Measurements from ENCODE around the gene HNRNPA2B1. TPM values are rescaled to one million over a fixed set of nuclear protein-coding genes. Genes with fewer than 3 reads are reported as not detected.

The HNRNPA2B1 gene
- total and polyA plus RNA-seq, 7 donors, result 323 to 688 (median 482) TPM

DNA sequence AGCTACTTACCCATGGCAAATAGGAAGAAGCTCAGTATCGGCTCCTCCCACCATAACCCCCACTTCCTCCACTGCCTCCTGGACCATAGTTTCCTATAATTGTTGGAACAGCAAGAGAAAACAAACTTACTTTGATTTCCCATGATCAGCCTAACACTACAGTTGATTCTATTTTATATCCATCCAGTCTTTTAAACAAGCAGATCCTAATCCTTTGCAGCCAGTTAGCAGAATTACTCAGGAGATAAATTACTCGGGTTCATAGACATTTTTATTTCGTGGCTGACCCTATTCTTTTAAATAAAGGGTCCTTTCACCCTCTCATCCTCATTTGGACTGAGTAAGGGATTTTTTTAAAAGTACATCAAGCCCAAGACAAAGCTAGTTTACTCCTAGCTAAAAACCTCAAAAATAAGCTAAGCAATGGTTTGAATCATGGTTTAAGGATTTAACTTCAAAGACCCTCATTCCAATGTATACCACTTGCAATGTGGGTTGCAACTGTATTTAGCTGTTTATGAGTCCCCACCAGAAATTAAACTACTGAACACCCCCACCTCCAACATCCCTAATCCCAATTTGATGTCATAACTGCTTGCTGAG, 8.0 kb downstream of the HNRNPA2B1 start:
- Histone ChIP-seq H3K4me3 (no peak overlapping the region), H3K9me3 (no peaks in the 10 kb centered on the region), H3K36me3 (ENCODE audit: insufficient read depth in 1 of 2, low read depth in 1 of 2) (peaks cover 33 to 100% of the 10 kb centered on the region in 2 donors), H3K27ac (no peak overlapping the region), H3K27me3 (ENCODE audit: insufficient read depth in 3 of 3, low read length in 2 of 3) (no peaks in the 10 kb centered on the region), H3K4me1 (peaks cover 72% of the 10 kb centered on the region)
- 70 to 73% (median 73%) methylated on average over 3 of the region's 3 CpGs for whole genome bisulfite sequencing, 3 donors
- TF ChIP-seq, protein P1, sequence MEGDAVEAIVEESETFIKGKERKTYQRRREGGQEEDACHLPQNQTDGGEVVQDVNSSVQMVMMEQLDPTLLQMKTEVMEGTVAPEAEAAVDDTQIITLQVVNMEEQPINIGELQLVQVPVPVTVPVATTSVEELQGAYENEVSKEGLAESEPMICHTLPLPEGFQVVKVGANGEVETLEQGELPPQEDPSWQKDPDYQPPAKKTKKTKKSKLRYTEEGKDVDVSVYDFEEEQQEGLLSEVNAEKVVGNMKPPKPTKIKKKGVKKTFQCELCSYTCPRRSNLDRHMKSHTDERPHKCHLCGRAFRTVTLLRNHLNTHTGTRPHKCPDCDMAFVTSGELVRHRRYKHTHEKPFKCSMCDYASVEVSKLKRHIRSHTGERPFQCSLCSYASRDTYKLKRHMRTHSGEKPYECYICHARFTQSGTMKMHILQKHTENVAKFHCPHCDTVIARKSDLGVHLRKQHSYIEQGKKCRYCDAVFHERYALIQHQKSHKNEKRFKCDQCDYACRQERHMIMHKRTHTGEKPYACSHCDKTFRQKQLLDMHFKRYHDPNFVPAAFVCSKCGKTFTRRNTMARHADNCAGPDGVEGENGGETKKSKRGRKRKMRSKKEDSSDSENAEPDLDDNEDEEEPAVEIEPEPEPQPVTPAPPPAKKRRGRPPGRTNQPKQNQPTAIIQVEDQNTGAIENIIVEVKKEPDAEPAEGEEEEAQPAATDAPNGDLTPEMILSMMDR (IDR thresholded peaks at IDR 0.05), result no peak
- intact Hi-C loops (cut with DNase I), result loop anchor here in 1 of 2 donors (10.0 kb wide), 1 partner anchor 298 kb away; no protein-coding TSS in a partner anchor
- ATAC-seq (no peak), DNase-seq (no peak)

DNA sequence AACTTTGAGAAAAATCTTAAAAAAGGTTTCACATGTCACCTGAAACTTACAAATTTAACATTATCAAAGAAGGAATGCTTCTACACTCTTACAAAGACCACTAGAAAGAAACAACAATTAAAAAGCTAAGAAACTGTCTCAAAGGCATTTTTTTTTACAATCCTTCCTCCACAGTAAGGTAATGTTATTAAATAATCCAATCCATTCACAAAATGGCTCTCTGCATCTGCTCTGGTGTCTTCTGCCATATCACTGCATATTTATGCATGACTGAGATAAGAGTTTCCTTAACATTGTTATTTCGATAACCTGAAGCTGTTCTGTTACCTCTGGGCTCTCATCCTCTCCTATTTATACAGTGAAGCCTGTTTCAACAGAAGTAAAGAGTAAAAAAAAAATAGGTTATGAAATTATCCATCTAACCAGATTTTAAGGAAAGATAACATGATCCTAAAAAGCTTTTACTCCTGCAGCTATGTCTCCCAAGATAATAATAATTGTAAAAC, 8.5 kb downstream of the HNRNPA2B1 start:
- DNase-seq (no peak), ATAC-seq (no peak)
- intact Hi-C loops (cut with DNase I), result loop anchor here in 1 of 2 donors (10.0 kb wide), 1 partner anchor 297 kb away; no protein-coding TSS in a partner anchor
- H3K9me3 ChIP-seq, result no peaks in the 10 kb centered on the region
- H3K27me3 ChIP-seq (ENCODE audit: insufficient read depth in 3 of 3, low read length in 2 of 3), result no peaks in the 10 kb centered on the region
- H3K4me3 ChIP-seq, result no peak overlapping the region
- TF ChIP-seq, protein P1 (IDR thresholded peaks at IDR 0.05), result no peak
- 87 to 93% (median 93%) methylated on average over 1 of the region's 1 CpG for WGBS, 3 donors
- peaks cover 33 to 100% of the 10 kb centered on the region in 2 donors for H3K36me3 ChIP-seq (ENCODE audit: insufficient read depth in 1 of 2, low read depth in 1 of 2)
- peaks cover 71% of the 10 kb centered on the region for H3K4me1 ChIP-seq
- H3K27ac ChIP-seq, result no peak overlapping the region

DNA sequence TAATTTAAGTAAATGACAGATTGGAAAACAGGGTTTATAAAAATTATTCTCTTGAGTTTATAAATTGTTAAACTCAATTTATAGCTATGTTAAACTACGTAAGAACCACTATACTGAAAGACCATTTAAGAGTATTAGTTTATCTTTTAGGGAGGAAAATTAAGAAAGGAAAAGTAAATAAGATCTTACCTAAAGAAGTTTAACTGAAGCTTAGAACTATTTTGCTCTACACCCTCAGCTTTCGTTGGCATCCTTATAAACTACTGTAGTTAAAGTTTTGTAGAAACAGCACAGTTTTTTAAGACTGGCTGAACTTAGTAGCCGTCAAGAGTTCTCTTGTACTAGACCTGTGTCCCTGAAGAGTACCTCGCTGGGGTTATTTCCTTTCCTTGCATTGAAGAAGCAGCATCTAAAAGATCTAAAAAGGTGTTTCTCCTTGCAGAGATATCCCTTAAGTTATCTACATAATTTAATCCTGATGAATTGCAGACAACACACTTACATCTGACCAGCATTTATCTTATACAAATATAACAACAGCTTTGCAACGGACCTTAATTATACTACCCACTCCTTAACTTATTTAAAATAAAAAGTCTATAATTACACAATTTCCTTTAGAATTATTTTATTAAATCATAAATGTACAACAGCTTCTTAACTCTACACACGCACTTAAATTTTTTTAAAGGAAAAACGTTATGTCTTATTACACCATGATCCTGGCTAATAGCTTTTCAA, 9.1 kb downstream of the HNRNPA2B1 start:
- DNase-seq, result no peak
- peaks cover 32 to 100% of the 10 kb centered on the region in 2 donors for H3K36me3 ChIP-seq (ENCODE audit: insufficient read depth in 1 of 2, low read depth in 1 of 2)
- H3K27me3 ChIP-seq (ENCODE audit: insufficient read depth in 3 of 3, low read length in 2 of 3), result no peaks in the 10 kb centered on the region
- peaks cover 71% of the 10 kb centered on the region for H3K4me1 ChIP-seq
- ATAC-seq, result no peak
- intact Hi-C loops (cut with DNase I), result loop anchor here in 1 of 2 donors (10.0 kb wide), 1 partner anchor 297 kb away; no protein-coding TSS in a partner anchor
- no peak overlapping the region for H3K27ac ChIP-seq
- WGBS, 3 donors, result 80 to 83% (median 81%) methylated on average over 7 of the region's 7 CpGs
- TF ChIP-seq, protein P1 (IDR thresholded peaks at IDR 0.05), result no peak
- H3K4me3 ChIP-seq, result no peak overlapping the region
- no peaks in the 10 kb centered on the region for H3K9me3 ChIP-seq

DNA sequence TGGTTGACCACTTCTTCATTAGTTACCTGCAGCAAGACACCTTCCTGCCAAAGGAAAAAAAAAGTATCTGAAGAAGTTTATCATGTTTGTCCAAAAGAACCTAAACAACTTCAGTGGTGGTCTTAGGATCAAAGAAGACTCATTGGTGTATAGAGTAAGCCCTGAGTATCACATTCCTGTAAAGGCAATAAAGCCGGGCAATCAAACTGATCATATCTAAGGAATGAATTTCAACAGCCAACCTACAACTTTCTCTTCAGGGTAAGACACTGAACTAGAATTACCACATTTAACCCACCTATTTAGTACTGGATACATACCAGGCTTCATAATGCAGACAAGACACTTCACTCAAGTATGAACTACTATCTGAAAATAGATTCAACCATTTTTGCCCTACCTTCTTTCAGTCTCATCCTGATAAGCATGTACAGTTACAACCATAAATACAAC, 10.1 kb downstream of the HNRNPA2B1 start:
- no peak overlapping the region for H3K27ac ChIP-seq
- 84 to 93% (median 87%) methylated on average over 1 of the region's 1 CpG for WGBS, 3 donors
- DNase-seq, result no peak
- peaks cover 69% of the 10 kb centered on the region for H3K4me1 ChIP-seq
- no peak for ATAC-seq
- H3K36me3 ChIP-seq (ENCODE audit: insufficient read depth in 1 of 2, low read depth in 1 of 2), result peaks cover 29 to 95% of the 10 kb centered on the region in 2 donors
- H3K27me3 ChIP-seq (ENCODE audit: insufficient read depth in 3 of 3, low read length in 2 of 3), result no peaks in the 10 kb centered on the region
- H3K9me3 ChIP-seq, result no peaks in the 10 kb centered on the region
- no peak overlapping the region for H3K4me3 ChIP-seq
- intact Hi-C loops (cut with DNase I), result loop anchor here in 1 of 2 donors (10.0 kb wide), 1 partner anchor 296 kb away; no protein-coding TSS in a partner anchor
- TF ChIP-seq, protein P1 (IDR thresholded peaks at IDR 0.05), result no peak

Measured in psoas muscle (tissue), 8 donors.